Fibroblast of mammary gland (primary cell): ENCODE data around the gene RBL2.

Experiments
- DNase-seq: peaks from one replicate; pipeline ENCODE4 v3.0.0-alpha.2; 2010; ENCODE audit warnings: low read depth
- H3K4me3 ChIP-seq: 2 replicates; pipeline ENCODE4 v1.5.1; 2011; ENCODE audit warnings: low read depth, mild to moderate bottlenecking, low read length, moderate library complexity; ENCODE audit not compliant: control insufficient read depth
- TF ChIP-seq, protein P1 (sequence below): conservative IDR thresholded peaks from 2 replicates; pipeline ENCODE4 v1.5.1; 2011; ENCODE audit warnings: low read depth, low read length, inconsistent platforms; ENCODE audit not compliant: control insufficient read depth, insufficient read depth

RBL2 gene

DNA sequence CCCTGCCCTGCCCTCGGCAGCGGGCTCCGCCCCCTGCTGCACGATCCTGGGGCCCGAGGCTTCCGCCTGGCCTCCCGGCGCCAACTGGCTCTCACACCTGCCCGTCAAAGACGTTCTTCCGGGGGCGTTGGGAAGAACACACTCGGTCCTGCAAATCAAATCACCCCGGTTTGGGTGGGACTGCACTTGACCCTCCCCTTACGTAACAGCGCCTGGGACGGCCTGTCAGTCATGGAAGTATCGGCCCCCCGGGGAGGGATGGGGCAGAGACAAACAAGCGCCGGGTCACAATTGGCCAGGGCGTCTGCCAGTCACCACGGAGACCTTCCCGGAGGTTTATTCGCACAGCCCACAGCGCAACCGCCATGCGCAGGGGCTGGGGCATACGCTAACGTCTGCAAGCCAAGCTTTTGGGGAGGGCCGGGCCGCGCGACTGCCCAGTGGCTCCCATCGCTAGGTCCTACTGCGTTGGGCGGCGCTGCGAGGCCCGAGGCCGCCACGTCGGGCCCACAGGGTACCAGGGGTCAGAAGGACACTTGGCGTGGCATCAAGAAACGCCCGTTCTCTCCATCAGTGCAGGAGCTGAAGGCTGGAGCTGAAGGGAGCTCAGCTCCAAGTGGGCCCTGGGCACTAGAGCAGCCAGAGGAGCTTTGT, 69.1 kb downstream of the RBL2 start:
- peak overlapping the region; percentile 63 for H3K4me3 ChIP-seq
- TF ChIP-seq, protein P1, sequence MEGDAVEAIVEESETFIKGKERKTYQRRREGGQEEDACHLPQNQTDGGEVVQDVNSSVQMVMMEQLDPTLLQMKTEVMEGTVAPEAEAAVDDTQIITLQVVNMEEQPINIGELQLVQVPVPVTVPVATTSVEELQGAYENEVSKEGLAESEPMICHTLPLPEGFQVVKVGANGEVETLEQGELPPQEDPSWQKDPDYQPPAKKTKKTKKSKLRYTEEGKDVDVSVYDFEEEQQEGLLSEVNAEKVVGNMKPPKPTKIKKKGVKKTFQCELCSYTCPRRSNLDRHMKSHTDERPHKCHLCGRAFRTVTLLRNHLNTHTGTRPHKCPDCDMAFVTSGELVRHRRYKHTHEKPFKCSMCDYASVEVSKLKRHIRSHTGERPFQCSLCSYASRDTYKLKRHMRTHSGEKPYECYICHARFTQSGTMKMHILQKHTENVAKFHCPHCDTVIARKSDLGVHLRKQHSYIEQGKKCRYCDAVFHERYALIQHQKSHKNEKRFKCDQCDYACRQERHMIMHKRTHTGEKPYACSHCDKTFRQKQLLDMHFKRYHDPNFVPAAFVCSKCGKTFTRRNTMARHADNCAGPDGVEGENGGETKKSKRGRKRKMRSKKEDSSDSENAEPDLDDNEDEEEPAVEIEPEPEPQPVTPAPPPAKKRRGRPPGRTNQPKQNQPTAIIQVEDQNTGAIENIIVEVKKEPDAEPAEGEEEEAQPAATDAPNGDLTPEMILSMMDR = no peak
- DNase-seq = peak; percentile 100

DNA sequence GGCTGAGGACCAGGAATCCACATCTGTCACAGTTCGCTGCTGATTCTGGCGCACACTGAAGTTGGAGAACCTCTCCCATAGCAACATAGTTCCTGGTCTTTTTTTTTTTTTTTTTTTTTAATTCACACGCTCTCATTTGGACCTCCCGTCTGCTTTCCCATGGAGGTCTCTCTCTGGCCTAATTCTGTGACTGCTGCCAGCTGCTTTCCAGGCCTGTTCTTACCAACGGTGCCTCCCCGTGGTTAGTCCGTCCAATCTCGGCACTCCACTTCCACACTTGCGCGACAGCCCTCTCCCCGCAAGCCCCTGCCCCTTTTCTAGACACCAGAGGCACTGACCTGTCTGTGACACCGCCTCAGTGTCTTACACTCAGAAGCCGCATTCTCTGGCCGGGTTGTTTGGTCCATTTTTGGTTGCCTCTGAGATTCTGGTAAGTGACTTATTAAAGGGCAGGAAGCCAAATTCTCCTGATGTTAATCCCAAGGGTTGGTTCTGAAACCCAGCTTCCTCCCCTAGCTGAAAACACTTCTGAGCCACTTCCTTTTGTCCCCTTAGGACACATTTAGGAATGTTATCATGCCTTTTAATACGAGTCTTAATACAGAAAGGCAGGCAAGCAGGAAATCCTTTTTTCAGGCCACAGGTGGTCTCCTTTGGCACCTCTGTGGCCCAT, 69.9 kb downstream of the RBL2 start:
- DNase-seq = peak; percentile 82
- TF ChIP-seq, protein P1 = no peak
- peak overlapping the region; percentile 57 for H3K4me3 ChIP-seq

DNA sequence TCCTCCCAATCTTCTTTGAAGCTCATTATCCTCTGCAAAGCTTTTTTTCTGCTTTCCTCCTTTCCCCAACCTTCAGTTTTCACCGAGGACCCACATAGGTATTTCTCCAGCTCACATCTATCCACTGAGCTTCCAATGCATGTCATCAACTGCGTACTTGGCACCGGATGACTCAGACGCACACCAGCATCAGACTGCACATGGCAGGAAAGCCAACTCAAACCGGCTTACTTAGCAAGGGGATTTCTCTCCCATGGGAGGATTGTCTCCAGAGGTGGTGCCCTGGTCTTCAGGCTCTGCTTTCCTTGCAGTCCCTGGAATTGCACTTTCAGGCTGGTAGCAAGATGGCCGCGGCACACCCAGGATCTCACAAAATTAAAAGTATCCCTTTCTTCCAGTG, 70.4 kb downstream of the RBL2 start:
- no peak overlapping the region for H3K4me3 ChIP-seq
- peak; percentile 83 for DNase-seq
- TF ChIP-seq, protein P1 = no peak

DNA sequence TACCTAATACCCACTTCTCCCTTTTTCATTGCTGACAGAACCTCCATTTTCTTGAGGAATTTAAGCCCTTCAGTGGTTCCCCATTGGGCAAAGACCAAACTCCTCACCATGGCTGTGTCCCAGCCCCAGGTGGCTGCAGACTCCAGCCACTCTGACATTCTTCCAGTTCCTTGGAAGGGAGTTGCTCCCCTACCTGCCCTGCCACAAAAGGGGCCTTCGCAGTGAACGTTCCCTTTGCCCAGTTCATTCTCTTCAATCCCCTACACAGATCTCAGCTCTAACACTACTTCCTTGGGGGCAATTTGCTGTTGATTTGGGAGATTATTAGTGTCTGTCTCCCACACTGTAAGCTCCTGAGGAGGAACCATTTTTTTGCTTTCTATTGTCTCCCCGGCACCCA, 72.0 kb downstream of the RBL2 start:
- TF ChIP-seq, protein P1 = no peak
- no peak overlapping the region for H3K4me3 ChIP-seq
- DNase-seq = no peak

DNA sequence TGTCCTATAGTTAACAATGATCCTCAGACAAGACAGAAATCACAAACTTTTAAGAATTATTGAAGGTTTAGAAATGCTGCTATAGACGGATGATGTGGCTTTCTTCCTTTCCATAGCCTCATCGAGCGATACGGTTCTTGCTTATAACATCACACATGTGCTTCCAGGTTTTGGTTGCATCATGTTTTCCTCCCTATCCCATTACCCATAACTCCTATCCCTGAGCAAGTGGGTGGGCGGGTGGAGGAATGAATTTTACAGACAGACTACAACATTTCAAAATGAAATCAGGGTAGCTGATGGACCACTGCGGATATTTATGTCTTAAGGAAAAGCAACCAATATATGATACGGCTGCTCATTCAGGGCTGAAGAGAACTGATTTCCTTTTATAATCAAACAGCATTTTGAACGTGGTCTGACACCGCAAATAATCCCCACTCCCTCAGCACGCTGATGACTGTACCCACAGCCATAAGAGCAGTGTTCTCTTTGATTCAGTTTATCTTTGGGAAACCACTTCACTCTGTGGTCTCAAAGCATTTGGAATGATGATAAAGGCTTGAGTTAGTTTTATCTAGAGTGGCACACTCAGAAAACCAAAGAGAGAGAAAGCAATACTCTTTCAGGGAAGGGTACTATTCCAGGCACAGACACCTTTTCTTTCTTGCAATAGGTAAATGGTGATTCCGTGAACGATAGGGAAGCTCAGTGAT, 73.4 kb downstream of the RBL2 start:
- DNase-seq = peak; percentile 30
- TF ChIP-seq, protein P1 = no peak
- no peak overlapping the region for H3K4me3 ChIP-seq

DNA sequence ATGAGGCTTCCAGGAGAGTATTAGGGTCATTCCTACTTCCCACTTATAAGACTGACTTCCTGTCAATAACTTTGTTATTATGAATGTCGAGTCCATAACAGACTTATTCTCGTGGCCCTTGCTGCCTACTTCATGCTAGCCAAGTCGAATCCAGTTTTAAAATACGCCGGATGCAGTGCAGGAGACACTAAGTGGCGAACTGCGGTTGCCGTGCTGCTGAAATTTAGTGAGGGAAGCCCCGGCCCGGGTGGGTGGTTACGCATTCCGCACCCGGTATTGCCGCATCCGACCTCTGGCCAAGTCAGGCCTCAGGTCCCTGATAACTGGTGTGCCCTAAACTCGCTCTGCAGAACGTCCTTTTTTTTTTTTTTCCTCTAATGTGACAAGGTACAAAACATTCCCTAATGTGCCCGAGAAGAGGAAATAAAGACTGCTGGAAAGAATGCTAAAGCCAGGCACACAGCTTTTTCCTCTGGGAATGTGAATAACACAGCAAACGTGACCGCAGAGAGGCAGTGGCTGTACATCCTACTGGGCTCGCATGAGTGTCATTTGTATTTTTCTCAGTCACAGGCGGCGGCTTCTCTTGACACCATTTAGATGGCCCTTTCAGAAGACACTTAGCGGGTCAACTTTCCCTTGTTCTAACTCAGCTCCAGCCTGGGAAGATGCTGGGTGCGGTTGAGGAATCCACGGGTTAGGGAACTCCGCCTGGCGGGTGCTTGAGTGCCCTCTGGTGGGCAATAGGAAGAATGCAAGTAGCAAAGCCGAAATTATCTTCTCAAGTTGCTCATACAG, 75.8 kb downstream of the RBL2 start:
- H3K4me3 ChIP-seq = no peak overlapping the region
- peak; percentile 75 for DNase-seq
- TF ChIP-seq, protein P1 = peak; percentile 95
